NCI-H1694 treated with DMSO at 0.1 percent for 48 hours (cell line): ENCODE data around the gene MDH1B.
A peak's percentile ranks its signal among the peaks of the same experiment; 100 is the strongest.
"Not testable (repeated sequence)": the region's sequence is repeated elsewhere in the genome, so short reads cannot be mapped to it uniquely, and the experiment has no call there.

Experiments used
- DNase-seq: peaks from one replicate; lab custom pipeline; 2025; lab: John Stamatoyannopoulos, UW

MDH1B gene

DNA sequence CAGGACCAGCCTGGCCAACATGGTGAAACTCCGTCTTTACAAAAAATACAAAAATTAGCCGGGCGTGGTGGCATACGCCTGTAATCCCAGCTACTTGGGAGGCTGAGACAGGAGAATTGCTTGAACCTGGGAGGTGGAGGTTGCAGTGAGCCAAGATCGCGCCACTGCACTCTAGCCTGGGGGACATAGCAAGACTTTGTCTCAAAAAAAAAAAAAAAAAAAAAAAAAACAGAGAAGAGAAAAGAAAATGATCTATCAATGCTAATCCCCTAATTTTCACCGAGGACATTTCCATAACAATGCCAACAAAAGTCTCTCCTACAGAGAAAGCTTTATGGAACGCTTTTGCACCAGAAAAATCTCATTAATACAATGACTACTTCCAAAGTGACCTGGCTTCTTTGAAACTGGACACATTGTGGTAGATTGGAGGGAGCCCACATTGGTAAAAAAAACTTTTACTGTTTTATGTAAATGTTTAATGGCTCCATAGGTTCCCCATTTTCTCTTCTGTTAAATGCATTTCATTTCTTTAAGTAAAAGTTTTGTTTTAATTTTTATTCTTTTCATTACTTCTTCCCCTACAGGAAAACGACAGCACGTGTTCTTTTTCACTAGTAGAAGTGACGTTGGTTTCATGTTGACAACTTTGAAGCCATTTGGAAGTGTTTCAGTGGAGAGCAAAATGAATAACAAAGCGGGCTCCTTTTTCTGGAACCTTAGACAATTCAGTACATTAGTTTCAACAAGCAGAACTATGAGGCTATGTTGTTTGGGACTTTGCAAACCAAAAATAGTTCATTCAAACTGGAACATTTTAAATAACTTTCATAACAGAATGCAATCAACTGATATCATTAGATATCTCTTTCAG, 1.2 kb upstream of the MDH1B start:
- no peak for DNase-seq

DNA sequence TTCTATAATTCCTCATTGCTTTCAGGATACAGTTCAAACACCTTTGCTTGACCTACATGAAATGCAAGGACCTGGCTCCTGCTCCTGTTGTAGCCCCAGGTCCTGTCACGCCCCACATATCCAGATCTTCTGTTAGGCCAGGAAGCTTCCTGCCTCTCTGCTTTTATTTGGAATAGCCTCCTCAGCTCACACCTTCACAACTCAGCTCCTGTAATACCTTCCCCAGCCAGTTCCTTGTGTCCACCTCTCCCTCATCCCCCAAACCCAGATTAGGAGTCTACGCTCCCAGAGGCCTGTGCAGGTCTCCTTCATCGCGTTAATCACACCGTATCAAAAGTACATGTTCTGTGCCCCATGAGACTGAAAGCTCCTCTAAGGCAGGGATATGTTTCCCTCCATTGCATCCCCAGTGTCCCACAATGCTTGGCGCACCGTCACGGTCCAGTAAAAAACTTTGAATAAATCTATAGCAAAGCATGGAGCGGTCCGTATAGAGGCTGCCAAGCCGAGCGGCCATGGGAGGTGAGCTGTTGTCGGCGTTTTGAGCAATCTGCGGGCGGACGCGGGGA, 371 bp downstream of the MDH1B start:
- DNase-seq = no peak

DNA sequence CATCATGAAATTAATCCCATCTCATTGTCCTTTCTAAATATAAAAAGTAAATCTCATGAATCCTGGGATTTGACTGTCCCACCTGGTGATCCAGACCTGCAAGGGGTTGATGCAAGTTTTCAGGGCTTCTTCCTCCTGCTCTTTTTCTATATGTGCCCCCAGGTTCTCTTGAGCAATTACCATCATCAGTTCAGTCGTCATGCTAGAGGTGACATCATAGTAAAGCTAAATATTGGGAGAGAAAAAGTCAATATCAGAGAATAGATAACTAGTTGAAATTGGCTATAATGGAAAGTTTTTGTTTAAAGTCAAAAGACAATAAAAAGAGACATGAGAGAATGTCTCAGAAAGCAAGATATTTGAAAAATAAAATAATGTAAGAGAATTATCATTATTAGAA, 8.3 kb downstream of the MDH1B start:
- no peak for DNase-seq

DNA sequence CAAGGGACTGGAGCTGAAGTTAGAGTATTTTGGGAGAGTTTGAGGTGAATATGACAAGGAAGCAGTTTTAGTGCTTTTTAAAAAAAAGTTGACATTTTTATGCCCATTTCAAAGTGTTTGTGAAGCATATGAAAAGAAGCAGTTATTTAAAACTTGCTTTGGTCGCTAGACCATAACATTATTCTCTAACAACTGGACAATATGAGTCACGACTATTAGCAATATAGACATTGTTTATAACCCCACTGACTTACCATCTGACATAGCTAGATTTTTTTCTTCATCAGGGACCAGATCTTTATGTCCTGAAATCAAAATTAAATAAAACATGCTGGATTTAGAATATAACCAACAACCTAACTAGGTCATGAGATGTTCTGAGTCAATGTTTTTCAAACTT, 24.3 kb downstream of the MDH1B start:
- DNase-seq = no peak

DNA sequence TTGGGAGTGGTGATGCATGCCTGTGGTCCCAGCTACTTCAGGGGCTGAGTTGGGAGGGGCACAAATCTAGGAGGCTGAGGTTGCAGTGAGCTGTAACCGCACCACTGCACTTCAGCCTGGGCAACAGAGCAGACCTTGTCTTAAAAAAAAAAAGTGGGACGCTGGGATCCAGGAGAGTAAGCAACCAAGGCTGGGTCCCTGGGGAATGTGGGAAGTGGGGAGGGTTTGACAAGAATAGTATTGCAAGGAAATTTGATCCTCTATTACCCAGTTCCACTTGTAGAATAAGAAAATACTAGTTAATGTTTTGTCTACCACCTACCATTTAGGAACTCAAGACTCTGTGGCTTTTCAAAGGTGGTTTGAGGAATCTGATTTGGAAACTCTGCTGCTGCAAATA, 25.9 kb downstream of the MDH1B start:
- DNase-seq = no peak

DNA sequence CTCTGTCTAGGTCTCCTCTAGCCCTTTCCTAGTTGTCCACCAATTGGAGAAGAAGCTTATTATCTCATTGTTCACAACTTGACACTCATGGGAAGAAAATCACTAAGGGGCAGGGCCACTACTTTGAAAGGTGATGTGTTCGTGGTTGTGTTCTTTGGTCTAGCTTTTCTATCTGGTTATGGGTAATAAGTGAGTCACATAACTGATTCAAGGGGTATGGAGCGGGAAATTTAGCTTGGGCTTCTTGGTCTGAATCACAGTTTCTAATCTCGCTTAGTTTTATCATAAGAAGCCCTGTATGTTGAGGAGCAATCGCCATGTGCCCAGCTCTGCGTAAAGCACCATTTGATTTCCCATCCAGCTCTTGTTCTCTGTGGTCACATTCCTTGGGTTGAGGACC, 28.2 kb downstream of the MDH1B start:
- DNase-seq = no peak

DNA sequence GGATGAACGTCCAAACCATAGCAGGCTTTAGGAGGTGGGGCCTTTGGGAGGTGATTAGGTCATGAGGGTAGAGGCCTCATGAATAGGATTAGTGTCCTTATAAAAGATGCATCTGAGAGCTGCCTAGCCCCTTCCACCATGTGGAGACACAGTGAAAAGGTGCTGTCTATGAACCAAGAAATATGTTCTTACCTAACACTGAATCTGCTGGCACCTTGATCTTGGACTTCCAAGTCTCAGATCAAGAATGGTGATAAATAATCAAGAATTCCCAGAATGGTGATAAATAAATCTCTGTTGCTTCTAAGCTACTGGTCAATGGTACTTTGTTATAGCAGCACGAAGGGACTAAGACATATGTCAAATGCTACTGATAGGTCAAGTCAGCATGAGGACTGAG, 31.8 kb downstream of the MDH1B start:
- DNase-seq = no peak

DNA sequence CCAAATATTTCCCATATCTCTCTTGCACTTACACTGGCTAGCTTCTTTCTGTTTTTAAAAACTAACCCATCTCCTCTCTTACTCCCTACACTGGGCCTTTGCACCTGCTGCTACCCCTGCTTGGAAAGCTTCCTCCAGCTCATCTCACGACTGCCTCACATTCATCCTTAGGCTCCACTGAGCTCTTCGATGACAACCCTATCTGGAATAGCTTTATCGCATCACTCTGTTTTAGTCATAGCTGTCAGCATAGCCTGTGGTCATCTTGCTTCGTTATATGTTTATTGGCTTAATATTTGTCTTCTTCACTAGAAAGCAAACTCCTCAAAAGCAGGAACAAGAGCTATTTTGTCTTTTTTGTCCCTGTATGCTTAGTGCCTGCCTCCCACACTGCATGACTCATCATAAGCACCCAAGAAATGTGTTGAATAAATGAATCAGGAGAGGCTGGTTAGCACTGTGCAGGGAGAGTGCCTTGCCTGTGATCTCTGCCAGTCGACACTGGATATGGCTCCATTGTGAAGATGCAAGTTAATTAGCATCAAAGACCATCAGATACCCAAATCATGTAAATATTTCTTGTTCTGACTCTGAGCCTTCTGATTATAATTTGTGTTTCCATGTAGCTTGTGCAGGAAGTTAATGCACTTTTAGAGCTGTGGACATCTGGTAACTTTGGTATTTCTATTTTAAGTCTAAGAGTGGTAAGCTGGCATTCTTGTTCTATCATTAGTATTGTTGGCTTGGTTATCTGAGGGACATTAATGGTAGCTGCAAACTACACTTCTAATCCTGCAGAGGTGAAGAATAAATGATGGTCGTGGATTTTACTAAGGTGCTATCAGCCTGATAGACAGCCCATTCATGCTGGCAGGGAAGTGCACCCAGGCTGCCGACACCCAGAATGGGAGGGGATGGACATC, 36.6 kb downstream of the MDH1B start:
- DNase-seq = no peak

DNA sequence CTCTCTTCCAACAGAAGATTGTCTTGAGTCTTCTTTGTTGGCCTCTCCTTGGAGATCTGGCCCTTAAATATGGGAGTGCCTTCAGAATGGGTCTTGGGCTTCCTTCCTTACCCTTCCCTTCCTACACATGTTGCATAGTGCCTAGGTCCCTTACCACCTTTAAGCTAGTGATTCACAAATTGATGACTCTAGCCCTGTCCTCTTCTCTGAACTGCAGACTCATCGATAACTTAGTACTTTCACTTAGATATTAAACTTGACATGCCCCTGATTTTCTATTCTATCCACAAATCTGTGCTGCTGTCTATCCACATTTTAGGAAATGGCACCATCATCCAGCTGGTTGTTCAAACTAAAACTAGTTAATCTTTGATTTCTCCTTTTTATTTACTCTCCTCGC, 37.8 kb downstream of the MDH1B start:
- DNase-seq = no peak

DNA sequence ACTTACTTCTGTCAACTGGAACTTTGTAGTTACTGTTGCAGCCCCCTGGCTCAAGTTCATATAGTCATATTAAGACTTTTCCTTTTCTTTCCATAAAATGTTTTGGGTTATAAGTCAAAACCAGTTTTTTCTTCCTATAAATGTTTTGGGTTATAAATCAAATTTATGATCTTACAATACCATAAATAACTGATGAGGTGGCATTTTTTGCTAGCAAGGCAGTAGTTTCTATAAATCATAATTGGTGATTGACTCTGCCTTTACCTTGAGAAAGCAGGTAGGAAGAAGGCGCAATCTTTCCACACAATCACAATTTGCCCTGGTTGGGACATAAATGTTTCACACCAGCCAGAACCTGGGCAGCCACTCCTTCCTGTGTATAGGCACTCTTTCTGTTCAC, 41.8 kb downstream of the MDH1B start:
- DNase-seq = no peak

DNA sequence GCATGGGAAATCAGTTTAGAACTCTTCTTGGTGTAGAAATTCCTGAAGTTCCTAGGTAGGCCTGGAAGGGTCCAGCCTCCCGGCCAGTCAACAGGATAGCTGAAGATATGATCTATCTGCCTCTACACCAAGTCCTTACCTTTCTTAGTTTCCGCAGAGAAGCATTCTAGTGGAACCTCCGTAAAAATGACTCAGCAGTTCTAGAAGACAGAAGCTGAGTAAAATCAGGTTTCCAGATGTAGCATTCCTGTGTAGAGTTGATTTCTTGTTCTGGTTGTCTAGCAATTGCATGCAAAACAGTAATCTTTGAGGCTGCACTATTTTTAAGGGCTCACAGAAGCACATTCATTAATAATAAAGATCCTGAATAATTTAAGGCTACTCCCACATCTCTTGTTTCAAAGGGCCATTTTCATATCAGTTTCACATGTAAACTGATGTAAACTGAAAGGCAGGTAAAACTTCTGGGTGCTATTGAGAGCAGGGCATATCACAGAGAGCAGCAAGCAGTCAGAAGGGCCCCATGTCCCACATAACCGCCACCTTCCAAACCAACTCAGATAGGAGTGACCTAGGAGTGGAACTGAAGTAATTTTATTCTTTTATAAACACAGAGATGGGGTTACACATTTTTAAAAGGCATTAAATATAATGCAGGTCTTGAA, 43.7 kb downstream of the MDH1B start:
- DNase-seq = no peak

DNA sequence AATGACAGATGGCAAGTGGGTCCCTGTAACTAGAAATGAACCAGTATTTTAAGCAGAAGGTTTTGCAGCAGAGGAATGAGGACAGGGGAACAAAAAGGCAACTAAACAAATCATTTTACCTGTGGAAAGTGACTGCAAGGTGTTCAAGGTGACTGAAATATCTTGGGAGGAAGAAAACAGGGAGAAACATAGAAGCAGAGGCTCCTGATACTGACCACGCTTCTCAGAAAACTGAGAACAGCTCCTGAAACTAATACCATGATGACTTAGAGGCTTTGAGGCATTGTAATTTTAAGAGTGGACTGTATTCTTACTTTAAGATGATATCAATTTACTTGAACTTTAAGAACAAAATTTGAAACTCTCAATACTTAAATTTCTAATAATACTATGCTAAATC, 46.8 kb downstream of the MDH1B start, which contains the start of gene DYTN:
TSS of gene DYTN (minus strand) at position 101 of the 400 bp plus-strand sequence. CDS start 117 bp downstream, outside the sequence.
- DNase-seq = no peak

DNA sequence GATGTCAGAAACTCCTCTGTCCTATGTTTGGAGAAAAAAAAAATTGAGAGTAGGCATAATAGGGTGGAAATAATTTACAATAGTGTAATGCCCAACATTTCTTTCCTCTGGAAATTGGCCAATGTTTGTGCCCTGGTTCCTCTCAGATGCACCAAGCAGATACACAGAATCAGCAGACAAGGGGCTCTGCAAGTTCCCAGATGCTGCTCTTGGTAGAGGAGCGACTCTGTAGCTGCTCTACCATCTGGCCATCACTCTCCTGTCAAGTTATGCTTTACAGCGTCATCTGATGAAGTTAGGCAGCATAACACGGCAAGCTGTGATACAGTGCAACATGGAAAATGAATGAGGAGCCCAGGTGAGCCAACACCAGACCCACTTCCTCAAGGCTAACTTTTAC, 48.5 kb downstream of the MDH1B start:
- DNase-seq = peak; percentile 92

DNA sequence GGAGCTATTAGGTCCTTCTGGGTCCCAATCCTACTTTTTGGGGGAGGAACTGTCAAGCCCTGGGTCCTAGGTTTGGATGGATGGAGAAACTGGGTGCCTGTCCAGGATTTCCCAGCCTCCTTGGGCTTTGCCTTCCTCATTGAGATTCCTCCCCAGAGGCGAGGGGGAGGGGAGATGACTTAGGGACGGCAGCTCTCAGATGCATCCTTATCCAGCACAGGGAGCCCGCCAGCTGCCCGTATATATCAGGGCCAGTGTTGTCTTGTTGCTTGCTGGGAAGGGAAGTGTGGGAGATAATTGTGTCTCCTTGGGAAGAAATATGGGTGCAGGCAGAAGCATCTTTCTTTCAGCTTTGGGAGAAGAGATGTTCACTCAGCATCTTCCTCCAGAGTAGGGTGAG, 49.9 kb downstream of the MDH1B start:
- DNase-seq = not testable (repeated sequence)

DNA sequence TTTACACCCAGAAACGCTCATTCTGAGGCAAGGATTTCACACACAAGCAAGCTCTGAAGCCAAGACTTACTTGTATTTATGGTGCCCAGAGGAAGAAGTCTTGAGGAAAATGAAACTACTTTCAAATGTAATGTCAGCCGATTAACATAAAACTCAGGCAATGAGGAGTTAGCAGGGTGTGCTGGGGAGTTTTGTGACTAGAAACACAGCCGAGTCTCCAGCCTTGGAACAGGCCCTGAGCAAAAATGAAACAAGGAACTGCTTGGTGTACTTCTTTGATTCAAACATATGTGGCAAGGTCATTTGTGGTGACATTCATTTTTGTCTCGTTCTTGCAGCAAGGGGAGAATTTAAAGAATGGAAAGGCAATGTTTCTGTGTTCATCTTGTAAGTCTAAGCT, 51.4 kb downstream of the MDH1B start:
- DNase-seq = no peak

DNA sequence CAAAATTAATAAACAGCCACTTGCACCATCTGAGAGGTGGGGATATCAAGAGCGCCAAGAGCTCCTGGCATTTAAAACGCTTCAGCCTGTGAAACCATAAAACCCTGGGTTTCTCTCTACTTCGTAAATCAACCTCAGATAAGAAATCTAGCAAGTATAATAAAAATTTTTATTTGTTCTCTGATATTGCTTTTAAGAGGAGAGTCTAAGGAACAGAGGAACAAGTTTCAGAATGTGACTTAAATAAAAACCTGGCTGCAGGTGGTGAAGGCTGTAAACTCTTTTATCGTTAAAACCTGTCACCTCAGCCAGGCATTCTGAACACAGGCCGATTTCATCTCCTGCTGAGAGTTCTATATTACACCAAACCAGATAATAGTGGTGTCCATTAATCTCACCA, 56.8 kb downstream of the MDH1B start:
- no peak for DNase-seq

DNA sequence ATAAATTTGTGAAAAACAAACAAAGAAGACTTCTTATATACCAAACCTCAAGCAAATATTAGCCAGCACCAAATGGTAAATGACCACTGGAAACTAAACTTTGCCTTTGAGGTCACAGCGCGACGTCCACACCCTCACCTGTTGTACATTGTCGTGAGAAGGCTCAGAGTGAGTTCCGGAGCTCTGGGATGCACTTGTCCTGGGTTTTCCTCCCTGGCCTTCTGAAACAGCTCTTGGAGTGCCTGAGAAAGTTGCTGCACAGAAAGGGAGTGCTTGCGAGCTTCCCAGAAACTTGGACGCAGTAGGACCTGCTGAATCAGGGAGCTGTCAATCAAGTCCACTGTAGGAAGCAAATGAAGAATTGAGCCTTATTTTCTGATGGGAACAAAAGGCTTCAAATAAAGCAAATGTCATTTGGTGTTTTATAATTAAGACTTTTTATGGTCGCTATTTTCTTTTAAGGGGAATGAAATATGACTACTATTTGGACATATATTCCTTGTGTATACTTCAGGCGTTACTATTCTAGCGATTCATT, 57.9 kb downstream of the MDH1B start:
- DNase-seq = no peak

DNA sequence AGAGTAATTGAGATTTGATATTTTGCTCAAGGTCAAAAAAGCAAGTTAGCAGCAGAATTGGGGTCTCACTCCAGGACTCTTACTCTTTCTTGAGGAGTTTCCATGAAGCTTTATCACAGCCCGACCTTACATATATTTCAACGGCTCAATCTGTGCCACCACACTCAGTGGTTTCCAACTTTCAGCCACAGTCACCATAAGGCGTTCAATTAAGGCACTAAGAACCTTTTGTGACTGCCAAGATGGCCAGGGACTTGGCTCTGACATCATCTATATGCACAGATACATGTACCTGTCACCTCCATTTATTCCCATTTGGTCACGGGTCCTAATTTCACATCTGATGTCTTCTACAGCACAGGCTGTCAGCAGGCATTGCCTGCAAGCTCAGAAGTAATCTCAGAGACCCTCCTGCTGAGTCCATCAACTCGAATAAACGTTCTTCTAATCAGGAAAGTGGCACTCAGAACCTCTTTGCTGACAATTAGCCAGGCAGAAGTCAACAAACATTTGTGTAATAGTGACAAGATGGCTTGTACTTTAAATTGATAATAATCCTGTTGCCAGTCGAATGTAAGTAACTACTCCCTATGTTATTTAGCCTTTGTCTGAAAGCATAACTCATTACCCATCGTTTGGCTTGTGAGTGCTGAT, 63.0 kb downstream of the MDH1B start:
- no peak for DNase-seq

DNA sequence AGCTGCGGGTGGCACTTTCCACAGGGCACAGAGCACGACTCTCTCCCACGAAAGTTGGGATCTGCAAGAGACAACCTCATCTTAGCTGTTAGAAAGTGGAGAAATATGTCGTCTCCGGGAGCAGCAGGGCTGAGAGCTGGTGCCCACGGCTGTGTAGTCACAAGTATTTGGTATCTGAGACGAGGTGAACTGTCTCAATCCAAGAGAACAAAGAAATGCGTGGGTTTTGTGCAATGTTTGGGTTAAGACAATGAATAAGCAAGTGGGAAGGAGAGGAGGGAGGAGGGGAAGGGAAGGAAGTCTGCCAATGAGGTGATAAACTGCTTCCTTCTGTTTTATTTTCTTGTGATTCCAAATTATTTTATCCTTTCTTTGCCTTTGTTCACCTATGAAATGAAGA, 65.0 kb downstream of the MDH1B start:
- no peak for DNase-seq

DNA sequence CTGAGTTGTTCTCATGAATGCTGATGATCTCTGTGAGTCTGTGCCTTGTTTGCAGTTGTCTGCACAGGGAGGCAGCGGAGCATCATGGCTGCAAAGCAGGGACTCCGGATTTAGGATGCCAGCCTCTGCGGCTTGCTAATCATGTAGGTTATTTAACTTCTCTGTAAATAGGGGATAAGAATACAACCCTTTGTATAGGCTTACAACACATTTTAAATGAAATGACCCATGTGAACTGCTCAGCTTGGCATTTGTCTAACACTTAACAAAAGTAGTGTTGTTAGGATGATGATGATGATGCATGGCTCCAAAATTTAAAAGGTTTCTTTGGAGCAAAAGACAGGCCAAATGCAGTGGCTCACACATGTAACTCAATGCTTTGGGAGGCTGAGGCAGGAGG, 66.3 kb downstream of the MDH1B start:
- no peak for DNase-seq

DNA sequence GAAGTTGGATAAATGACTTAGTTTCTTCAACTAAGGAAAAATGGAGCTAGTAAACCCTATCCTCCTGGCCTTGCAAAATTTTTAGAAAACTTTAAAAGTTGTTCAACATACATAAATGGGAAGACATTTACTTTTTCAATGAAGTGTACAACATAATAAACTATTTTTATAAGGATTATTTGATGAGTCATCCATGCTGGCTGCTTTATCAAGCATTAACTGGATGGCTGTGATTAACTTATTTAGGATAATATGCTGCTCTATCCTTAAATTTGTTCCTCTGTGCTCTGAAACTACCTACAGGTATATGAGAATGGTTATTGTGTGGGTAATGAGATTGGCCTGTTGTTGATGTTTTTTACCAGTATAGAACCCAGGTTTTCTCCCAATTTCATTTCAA, 68.2 kb downstream of the MDH1B start:
- no peak for DNase-seq
